SK-N-SH (cell line): ENCODE results near the gene KRT23. TPM values are rescaled to one million over a fixed set of nuclear protein-coding genes. Genes with fewer than 3 reads are reported as not detected.

Experiments
- CTCF ChIA-PET: fragments of 300-600, 350-600 bp; formaldehyde crosslinking; extraction: SDS; loops from one replicate; lab custom pipeline; 2021; lab: Yijun Ruan, JAX
- POLR2A ChIA-PET: fragments of 350-600 bp; sonication (Branson Sonifier 250); formaldehyde crosslinking; extraction: SDS; loops from one replicate; lab custom pipeline; 2020; ENCODE audit warnings: antibody characterized with exemption, inconsistent platforms; lab: Yijun Ruan, JAX
- DNase-seq: peaks from one replicate; pipeline ENCODE4 v3.0.0; 2012
- H2AFZ ChIP-seq: fragments of 200-600 bp; sonication (generic); 2 replicates; pipeline ENCODE4 v1.8.1; 2016; ENCODE audit warnings: antibody characterized with exemption, mild to moderate bottlenecking, low read depth
- H3F3A ChIP-seq: fragments of 200-600 bp; sonication (generic); replicated peaks from 2 replicates; pipeline ENCODE3; 2016; ENCODE audit warnings: antibody characterized with exemption, mild to moderate bottlenecking; ENCODE audit not compliant: insufficient read depth
- H3K27ac ChIP-seq, 2 experiments: fragments of 200-500 bp in 1 of 2; fragments of 200-600 bp in 1 of 2; sonication (Bioruptor generic) in 1 of 2; sonication (generic), shearing (Covaris generic) in 1 of 2; 2 replicates each; pipeline versions ENCODE4 v1.5.1 to v1.6.1; 2014 to 2016; ENCODE audit warnings: low read depth in 2 of 2, inconsistent platforms in 1 of 2, low read length in 1 of 2, mild to moderate bottlenecking in 1 of 2, mixed read lengths in 1 of 2
- H3K27me3 ChIP-seq: fragments of 200-600 bp; sonication (generic), shearing (Covaris generic); 2 replicates; pipeline ENCODE4 v1.6.1; 2016; ENCODE audit warnings: mixed run types; ENCODE audit not compliant: insufficient read depth
- H3K36me3 ChIP-seq, 2 experiments: fragments of 200-500 bp in 1 of 2; fragments of 200-600 bp in 1 of 2; sonication (Bioruptor generic) in 1 of 2; sonication (generic) in 1 of 2; replicated peaks in 1 of 2; 2 replicates each; pipeline versions ENCODE3 to v1.5.1; 2014 to 2016; ENCODE audit warnings: low read length in 1 of 2, mild to moderate bottlenecking in 1 of 2; ENCODE audit not compliant: insufficient read depth in 2 of 2, control insufficient read depth in 1 of 2
- H3K4me1 ChIP-seq, 2 experiments: fragments of 200-500 bp in 1 of 2; fragments of 200-600 bp in 1 of 2; sonication (Bioruptor generic) in 1 of 2; sonication (generic), shearing (Covaris generic) in 1 of 2; 2 replicates each; pipeline versions ENCODE4 v1.5.1 to v1.6.1; 2014 to 2016; ENCODE audit warnings: low read depth in 1 of 2, low read length in 1 of 2, mixed run types in 1 of 2; ENCODE audit not compliant: insufficient read depth in 2 of 2, control insufficient read depth in 1 of 2
- H3K4me2 ChIP-seq: fragments of 200-600 bp; sonication (generic), shearing (Covaris generic); 2 replicates; pipeline ENCODE4 v1.6.1; 2017; ENCODE audit warnings: mixed run types
- H3K4me3 ChIP-seq, 2 experiments: fragments of 200-500 bp in 1 of 2; fragments of 200-600 bp in 1 of 2; sonication (Bioruptor generic) in 1 of 2; sonication (generic), shearing (Covaris generic) in 1 of 2; 2 replicates each; pipeline versions ENCODE4 v1.5.1 to v1.8.1; 2014 to 2016; ENCODE audit warnings: low read depth in 2 of 2, inconsistent platforms in 1 of 2, low read length in 1 of 2, mild to moderate bottlenecking in 1 of 2, mixed read lengths in 1 of 2, moderate library complexity in 1 of 2
- H3K79me2 ChIP-seq: fragments of 200-600 bp; sonication (generic); 2 replicates; pipeline ENCODE4 v1.8.1; 2017; ENCODE audit warnings: mild to moderate bottlenecking; ENCODE audit not compliant: insufficient read depth
- H3K9ac ChIP-seq: fragments of 200-600 bp; sonication (generic); 2 replicates; pipeline ENCODE4 v1.6.1; 2017; ENCODE audit warnings: mixed run types
- H3K9me2 ChIP-seq: fragments of 200-600 bp; sonication (generic); 2 replicates; pipeline ENCODE4 v1.6.1; 2017; ENCODE audit warnings: mixed run types
- H3K9me3 ChIP-seq: fragments of 200-600 bp; sonication (generic); 2 replicates; pipeline ENCODE4 v1.6.1; 2017; ENCODE audit warnings: mixed run types, mild to moderate bottlenecking, moderate library complexity
- H4K20me1 ChIP-seq: fragments of 200-600 bp; sonication (generic); 2 replicates; pipeline ENCODE4 v1.6.1; 2017; ENCODE audit warnings: mild to moderate bottlenecking, mixed run types; ENCODE audit not compliant: insufficient read depth
- CHD2 ChIP-seq: fragments of 150-350 bp; IDR thresholded peaks from 2 replicates; pipeline ENCODE4 v1.6.1; 2018; ENCODE audit warnings: low read length; ENCODE audit not compliant: partially characterized antibody
- ELF1 ChIP-seq: IDR thresholded peaks from 2 replicates; pipeline ENCODE4 v1.4.0; 2012
- EP300 ChIP-seq, 2 experiments: IDR thresholded peaks; 2 replicates each; pipeline versions ENCODE4 v1.4.0 to v1.6.1; 2012; ENCODE audit warnings: borderline replicate concordance in 1 of 2, low read depth in 1 of 2, low read length in 1 of 2
- EZH2phosphoT487 ChIP-seq: fragments of 200-600 bp; sonication (generic); IDR thresholded peaks from 2 replicates; pipeline ENCODE4 v1.6.1; 2017; ENCODE audit warnings: low read depth, mixed run types, mild to moderate bottlenecking, antibody characterized with exemption, moderate library complexity, borderline replicate concordance
- FOXM1 ChIP-seq: IDR thresholded peaks from 2 replicates; pipeline ENCODE4 v1.4.0; 2012; ENCODE audit warnings: low read depth, mild to moderate bottlenecking
- GABPA ChIP-seq: IDR thresholded peaks from 2 replicates; pipeline ENCODE4 v1.4.0; 2012; ENCODE audit warnings: low read depth, mild to moderate bottlenecking
- GATA2 ChIP-seq: sonication (generic); formaldehyde crosslinking; IDR thresholded peaks from 2 replicates; pipeline ENCODE4 v1.5.0; 2020; ENCODE audit warnings: mild to moderate bottlenecking, missing genetic modification reagents
- IRF3 ChIP-seq: fragments of 150-350 bp; IDR thresholded peaks from 2 replicates; pipeline ENCODE4 v1.6.1; 2016; ENCODE audit warnings: mild to moderate bottlenecking, low read depth, low read length
- JUND ChIP-seq: IDR thresholded peaks from 2 replicates; pipeline ENCODE4 v1.4.0; 2012
- MEF2A ChIP-seq: IDR thresholded peaks from 2 replicates; pipeline ENCODE4 v1.4.0; 2012; ENCODE audit warnings: low read depth, borderline replicate concordance
- MXI1 ChIP-seq: IDR thresholded peaks from 2 replicates; pipeline ENCODE4 v1.6.1; 2012; ENCODE audit warnings: mild to moderate bottlenecking, low read depth, low read length, improper control_type of control experiment
- NFIC ChIP-seq: IDR thresholded peaks from 2 replicates; pipeline ENCODE4 v1.4.0; 2012; ENCODE audit warnings: borderline replicate concordance
- NRF1 ChIP-seq: IDR thresholded peaks from 2 replicates; pipeline ENCODE4 v1.6.1; 2012; ENCODE audit warnings: low read depth, mild to moderate bottlenecking, low read length
- RAD21 ChIP-seq: IDR thresholded peaks from 2 replicates; pipeline ENCODE4 v1.6.1; 2012; ENCODE audit warnings: mild to moderate bottlenecking, low read length
- REST ChIP-seq: IDR thresholded peaks from 2 replicates; pipeline ENCODE4 v1.6.1; 2012; ENCODE audit warnings: mild to moderate bottlenecking, low read depth, low read length, moderate library complexity
- RFX5 ChIP-seq: IDR thresholded peaks from 2 replicates; pipeline ENCODE4 v1.6.1; 2012; ENCODE audit warnings: mild to moderate bottlenecking, improper control_type of control experiment, low read length
- SMC3 ChIP-seq: IDR thresholded peaks from 2 replicates; pipeline ENCODE4 v1.6.1; 2012; ENCODE audit warnings: low read depth, low read length, improper control_type of control experiment
- TAF1 ChIP-seq: IDR thresholded peaks from 2 replicates; pipeline ENCODE4 v1.6.1; 2012; ENCODE audit warnings: low read depth, mild to moderate bottlenecking, low read length, moderate library complexity, borderline replicate concordance
- TEAD4 ChIP-seq: IDR thresholded peaks from 2 replicates; pipeline ENCODE4 v1.4.0; 2012; ENCODE audit warnings: mild to moderate bottlenecking, borderline replicate concordance; ENCODE audit not compliant: insufficient read depth
- YY1 ChIP-seq: IDR thresholded peaks from 2 replicates; pipeline ENCODE4 v1.4.0; 2012; ENCODE audit warnings: low read depth, mild to moderate bottlenecking
- WGBS: methylation state at CpG from one replicate; pipeline ENCODE4 v1.1.6; 2017; ENCODE audit warnings: low lambda C conversion rate; 5-methylcytosine and 5-hydroxymethylcytosine counted together
- polyA plus RNA-seq, 3 experiments: library from polyadenylated mRNA; depleted of rRNA; stranded (reverse); fragments of >200 nt; gene quantifications; 2 replicates each; pipeline ENCODE4 v1.2.3, GENCODE V29; 2012

KRT23 gene
- not detected in 2 replicates for polyA plus RNA-seq (2012; rRNA removed)
- polyA plus RNA-seq (2012; cell fraction: cytosol; rRNA removed) = not detected in 2 replicates
- not detected in 2 replicates for polyA plus RNA-seq (2012; cell fraction: nucleus; rRNA removed)

- Histone ChIP-seq H3K9ac (no peak within 1 kb of the TSS), H3K4me1 (no peaks in the 10 kb centered on the region), H2AFZ (no peak within 1 kb of the TSS), H3F3A (no peaks in the 10 kb centered on the region), H3K79me2 (no peaks in the 10 kb centered on the region), H3K36me3 (no peaks in the 10 kb centered on the region), H3K4me2 (no peak within 1 kb of the TSS), H3K9me2 (no peaks in the 10 kb centered on the region), H4K20me1 (no peaks in the 10 kb centered on the region), H3K4me3 (no peak within 1 kb of the TSS), H3K27ac (no peak within 1 kb of the TSS), H3K9me3 (no peaks in the 10 kb centered on the region), H3K27me3 (peaks cover 78% of the 10 kb centered on the region)
- WGBS = 19% methylated on average over 8 of the region's 9 CpGs
- TF ChIP-seq TAF1 (no peak), SMC3 (no peak), RAD21 (no peak), FOXM1 (no peak), RFX5 (no peak), CHD2 (no peak), GABPA (no peak), EZH2phosphoT487 (no peak), MEF2A (no peak), TEAD4 (no peak), ELF1 (no peak), REST (no peak), NFIC (no peak), YY1 (no peak), JUND (no peak)
- ChIA-PET CTCF (no interaction called here), POLR2A (no interaction called here)
- DNase-seq = no peak
These were observed at the start of gene KRT23 for GRCh38 chr17:40937384-40937819. TSS of gene KRT23 (minus strand) at chr17:40937646. CDS start at chr17:40936603, 1,043 bp downstream.

GRCh38 chr17:40986920-40987319, 49.5 kb upstream of the KRT23 start:
- H3K36me3 ChIP-seq = no peaks in the 10 kb centered on the region
- no peaks in the 10 kb centered on the region for H3K4me1 ChIP-seq
- peaks cover 41% of the 10 kb centered on the region for H3K27me3 ChIP-seq
- no peak overlapping the region for H3K4me3 ChIP-seq
- no peaks in the 10 kb centered on the region for H3F3A ChIP-seq
- no peak for TF ChIP-seq JUND
- TF ChIP-seq IRF3 = no peak
- no peak for TF ChIP-seq FOXM1
- no peak for TF ChIP-seq GATA2 (CRISPR knock-in tag)
- TF ChIP-seq MXI1 = no peak
- no peak for TF ChIP-seq RFX5
- no peak for TF ChIP-seq EP300 (IDR thresholded peaks at IDR 0.05; ENCODE audit: borderline replicate concordance in 1 of 2, low read depth in 1 of 2, low read length in 1 of 2)
- TF ChIP-seq CHD2 = no peak
- no peak for TF ChIP-seq NRF1
- no peak for TF ChIP-seq SMC3
- H3K9me3 ChIP-seq = no peaks in the 10 kb centered on the region
- H4K20me1 ChIP-seq = no peaks in the 10 kb centered on the region
- ChIA-PET CTCF (interaction anchor here (1.2 kb wide), 1 partner anchor 23 kb away, joined by 3 read pairs; no protein-coding TSS in a partner anchor), POLR2A (no interaction called here)
- no peak overlapping the region for H3K27ac ChIP-seq
- H3K79me2 ChIP-seq = no peaks in the 10 kb centered on the region
- 26% methylated on average over 8 of the region's 8 CpGs for WGBS
- no peaks in the 10 kb centered on the region; the same call in 1 of the 2 replicates for H3K9me2 ChIP-seq
- no peak overlapping the region for H3K9ac ChIP-seq
- H3K4me2 ChIP-seq = no peak overlapping the region
- DNase-seq = no peak
- no peak overlapping the region for H2AFZ ChIP-seq
